Stimulated activated naive B cell treated with anti-CD40 and anti-IgM and Interleukin-4, amounts not matched to agents 10 μg/mL and 1 μg/mL and 100 μg/mL, for 72 hours (primary cell): ENCODE data around the gene SNPH.
A peak's percentile ranks its signal among the peaks of the same experiment; 100 is the strongest.

Experiments
- ATAC-seq, 2 donors: fragments of 150-1000 bp; cut with Tn5 transposase; replicated peaks; 2 replicates each; pipeline ENCODE4 v1.10.0; 2021; ENCODE audit warnings: moderate library complexity in 1 of 2
- DNase-seq: peaks from one replicate; pipeline ENCODE4 v3.0.0; 2021
- H3K27ac Mint-ChIP-seq: one replicate; pipeline ENCODE4 v1.8.0; 2022; ENCODE audit warnings: mild to moderate bottlenecking, mixed read lengths
- H3K27me3 Mint-ChIP-seq, 2 donors: one replicate each; pipeline ENCODE4 v1.8.0; 2022; ENCODE audit warnings: mixed read lengths in 2 of 2
- H3K36me3 Mint-ChIP-seq, 2 donors: one replicate each; pipeline ENCODE4 v1.8.0; 2022; ENCODE audit warnings: mixed read lengths in 2 of 2, mild to moderate bottlenecking in 1 of 2
- H3K4me1 Mint-ChIP-seq, 2 donors: one replicate each; pipeline ENCODE4 v1.8.0; 2022; ENCODE audit warnings: mixed read lengths in 2 of 2, mild to moderate bottlenecking in 1 of 2
- H3K4me3 Mint-ChIP-seq, 2 donors: one replicate each; pipeline ENCODE4 v1.8.0; 2022; ENCODE audit warnings: mild to moderate bottlenecking in 2 of 2, mixed read lengths in 2 of 2, moderate library complexity in 1 of 2
- H3K9me3 Mint-ChIP-seq, 2 donors: one replicate each; pipeline ENCODE4 v1.8.0; 2022; ENCODE audit warnings: mixed read lengths in 2 of 2, mild to moderate bottlenecking in 1 of 2

SNPH gene

GRCh38 chr20:1301031-1301529 is 35.0 kb downstream of the SNPH start:
- H3K36me3 Mint-ChIP-seq = peaks cover 1 to 12% of the 10 kb centered on the region in 2 donors
- H3K27me3 Mint-ChIP-seq = peaks cover 0 to 4% of the 10 kb centered on the region in 2 donors
- H3K4me3 Mint-ChIP-seq = no peak overlapping the region
- ATAC-seq (peak in 1 of 2 donors; percentile 27), DNase-seq (no peak)
- H3K4me1 Mint-ChIP-seq = peaks cover 8 to 15% of the 10 kb centered on the region in 2 donors
- no peaks in the 10 kb centered on the region for H3K9me3 Mint-ChIP-seq
- no peak overlapping the region for H3K27ac Mint-ChIP-seq

- DNase-seq = no peak
- no peak overlapping the region for H3K27ac Mint-ChIP-seq
- H3K4me3 Mint-ChIP-seq = no peak overlapping the region
- H3K9me3 Mint-ChIP-seq = no peaks in the 10 kb centered on the region
- peaks cover 8 to 15% of the 10 kb centered on the region in 2 donors for H3K4me1 Mint-ChIP-seq
- ATAC-seq = peak; percentile 54 to 80
- H3K27me3 Mint-ChIP-seq = peaks cover 0 to 4% of the 10 kb centered on the region in 2 donors
- H3K36me3 Mint-ChIP-seq = peaks cover 1 to 12% of the 10 kb centered on the region in 2 donors
Measured at GRCh38 chr20:1302685-1303541, 36.8 kb downstream of the SNPH start.

GRCh38 chr20:1304710-1305515 is 38.8 kb downstream of the SNPH start:
- Mint-ChIP-seq H3K27ac (no peak overlapping the region), H3K4me1 (peaks cover 8 to 15% of the 10 kb centered on the region in 2 donors), H3K36me3 (peaks cover 1 to 12% of the 10 kb centered on the region in 2 donors)

DNA sequence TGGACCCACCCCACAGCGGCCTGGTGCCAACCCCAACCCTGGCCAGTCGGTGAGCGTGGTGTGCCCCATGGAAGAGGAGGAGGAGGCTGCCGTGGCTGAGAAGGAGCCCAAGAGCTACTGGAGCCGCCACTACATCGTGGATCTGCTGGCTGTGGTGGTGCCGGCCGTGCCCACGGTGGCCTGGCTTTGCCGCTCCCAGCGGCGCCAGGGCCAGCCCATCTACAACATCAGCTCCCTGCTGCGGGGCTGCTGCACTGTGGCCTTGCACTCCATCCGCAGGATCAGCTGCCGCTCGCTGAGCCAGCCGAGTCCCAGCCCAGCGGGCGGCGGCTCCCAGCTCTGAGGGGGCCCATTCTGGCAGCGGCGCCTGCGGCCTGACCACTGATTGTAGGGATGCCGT is 39.6 kb downstream of the SNPH start:
- Mint-ChIP-seq H3K36me3 (peaks cover 1 to 12% of the 10 kb centered on the region in 2 donors), H3K4me1 (peaks cover 8 to 14% of the 10 kb centered on the region in 2 donors)
- no peak for ATAC-seq

More at GRCh38 chr20:1304710-1305515, 38.8 kb downstream of the SNPH start:
- ATAC-seq (no peak), DNase-seq (no peak)
- H3K9me3 Mint-ChIP-seq = no peaks in the 10 kb centered on the region
- no peak overlapping the region for H3K4me3 Mint-ChIP-seq
- H3K27me3 Mint-ChIP-seq = peaks cover 0 to 4% of the 10 kb centered on the region in 2 donors

GRCh38 chr20:1306316-1307135 is 40.4 kb downstream of the SNPH start:
- ATAC-seq = no peak
- no peak for DNase-seq
- Mint-ChIP-seq H3K4me3 (no peak overlapping the region), H3K36me3 (peaks cover 1 to 7% of the 10 kb centered on the region in 2 donors), H3K27me3 (no peaks in the 10 kb centered on the region), H3K4me1 (peaks cover 4 to 7% of the 10 kb centered on the region in 2 donors), H3K27ac (no peak overlapping the region), H3K9me3 (no peaks in the 10 kb centered on the region)

More for the DNA sequence above, 39.6 kb downstream of the SNPH start:
- no peak overlapping the region for H3K27ac Mint-ChIP-seq
- H3K27me3 Mint-ChIP-seq = peaks cover 0 to 4% of the 10 kb centered on the region in 2 donors
- H3K9me3 Mint-ChIP-seq = no peaks in the 10 kb centered on the region
- H3K4me3 Mint-ChIP-seq = no peak overlapping the region
- no peak for DNase-seq

DNA sequence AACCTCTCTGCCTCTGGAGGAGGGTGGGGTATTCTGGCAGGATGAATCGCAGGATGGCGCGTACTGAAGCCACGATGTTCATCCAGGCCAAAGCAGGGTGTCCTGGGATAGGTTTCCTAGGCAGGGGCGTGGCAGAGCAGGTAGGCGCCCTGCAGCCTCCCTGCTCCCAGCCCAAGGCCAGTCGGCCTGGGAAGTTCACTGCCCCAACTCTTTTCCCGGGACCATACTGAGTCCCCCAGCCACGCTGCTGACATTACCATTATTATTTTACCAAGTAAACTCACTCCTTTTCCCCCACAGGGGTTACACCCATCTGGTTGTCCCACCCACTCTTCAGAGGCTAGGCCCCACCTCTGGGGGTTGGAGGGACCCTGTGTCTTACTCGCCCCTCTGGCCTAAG is 41.1 kb downstream of the SNPH start:
- no peak overlapping the region for H3K27ac Mint-ChIP-seq

GRCh38 chr20:1307571-1307971 is 41.5 kb downstream of the SNPH start:
- no peak overlapping the region for H3K4me3 Mint-ChIP-seq

More for the DNA sequence above, 41.1 kb downstream of the SNPH start:
- no peak for DNase-seq
- H3K27me3 Mint-ChIP-seq = no peaks in the 10 kb centered on the region
- H3K36me3 Mint-ChIP-seq = peaks cover 1 to 9% of the 10 kb centered on the region in 2 donors
- H3K4me3 Mint-ChIP-seq = no peak overlapping the region
- peaks cover 4 to 7% of the 10 kb centered on the region in 2 donors for H3K4me1 Mint-ChIP-seq
- H3K9me3 Mint-ChIP-seq = no peaks in the 10 kb centered on the region
- ATAC-seq = no peak

DNA sequence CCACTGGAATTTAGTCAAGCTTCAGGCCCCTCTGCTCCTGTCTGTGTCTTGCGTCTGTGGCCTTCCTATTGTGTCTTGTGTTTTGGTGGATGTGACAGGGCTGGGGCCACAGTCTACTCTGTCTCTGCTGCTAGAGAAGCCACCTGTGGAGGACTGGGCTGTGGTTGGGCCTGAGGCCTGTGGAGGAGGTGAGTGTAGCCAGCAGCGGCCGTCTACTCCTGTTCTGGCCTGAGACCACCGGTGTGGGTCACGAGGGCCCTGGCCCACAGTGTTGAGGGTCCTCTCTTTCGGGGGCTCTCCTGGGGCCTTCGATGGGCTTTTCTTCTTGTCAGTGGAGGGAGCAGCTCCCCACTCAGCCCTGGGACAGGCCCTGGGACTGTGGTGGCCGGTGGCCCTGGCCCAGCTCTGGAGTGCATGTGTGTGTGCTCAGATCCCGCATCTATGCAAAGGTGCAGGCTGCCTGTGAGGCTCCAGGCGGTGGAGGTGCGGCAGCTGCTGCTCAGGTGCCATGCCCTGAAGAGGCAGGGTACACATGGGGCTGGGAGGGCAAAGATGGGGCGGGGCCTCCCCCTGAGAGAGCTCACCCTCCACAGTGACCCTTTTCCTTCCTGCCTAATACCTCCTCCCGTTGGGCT is 42.1 kb downstream of the SNPH start:
- Mint-ChIP-seq H3K27me3 (no peaks in the 10 kb centered on the region), H3K4me1 (peaks cover under 1 to 1% of the 10 kb centered on the region in 2 donors), H3K9me3 (no peaks in the 10 kb centered on the region), H3K36me3 (peaks cover 1 to 12% of the 10 kb centered on the region in 2 donors), H3K27ac (no peak overlapping the region), H3K4me3 (no peak overlapping the region)
- ATAC-seq (no peak), DNase-seq (no peak)

More at GRCh38 chr20:1307571-1307971, 41.5 kb downstream of the SNPH start:
- no peak for ATAC-seq
- no peaks in the 10 kb centered on the region for H3K9me3 Mint-ChIP-seq
- H3K27ac Mint-ChIP-seq = no peak overlapping the region
- no peak for DNase-seq
- peaks cover 1 to 12% of the 10 kb centered on the region in 2 donors for H3K36me3 Mint-ChIP-seq
- H3K27me3 Mint-ChIP-seq = no peaks in the 10 kb centered on the region
- H3K4me1 Mint-ChIP-seq = peaks cover 4 to 7% of the 10 kb centered on the region in 2 donors

DNA sequence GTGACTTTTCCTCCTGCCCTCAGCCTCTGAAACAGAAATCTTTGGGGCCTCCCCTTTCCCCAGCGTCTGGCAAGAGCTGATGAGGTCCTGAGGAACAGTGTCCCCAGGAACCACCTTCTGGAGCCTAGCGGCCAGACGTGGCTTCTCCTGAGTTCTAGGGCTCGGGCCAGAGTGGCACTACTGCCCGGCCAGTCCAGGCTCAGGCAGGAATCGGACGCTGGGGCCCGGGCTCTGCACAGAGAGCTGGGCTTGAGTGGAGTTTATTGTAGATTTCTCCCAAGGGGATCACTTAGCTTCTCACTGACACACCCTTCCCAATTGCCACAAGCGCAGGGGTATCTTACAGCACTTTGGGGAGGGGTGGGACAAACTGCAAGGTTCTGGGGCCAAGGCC is 42.6 kb downstream of the SNPH start:
- DNase-seq = no peak
- Mint-ChIP-seq H3K27me3 (no peaks in the 10 kb centered on the region), H3K9me3 (no peaks in the 10 kb centered on the region), H3K4me3 (no peak overlapping the region), H3K4me1 (peaks cover 2 to 5% of the 10 kb centered on the region in 2 donors), H3K36me3 (peaks cover 1 to 12% of the 10 kb centered on the region in 2 donors), H3K27ac (no peak overlapping the region)
- no peak for ATAC-seq

- ATAC-seq (no peak), DNase-seq (no peak)
- Mint-ChIP-seq H3K27me3 (no peaks in the 10 kb centered on the region), H3K4me1 (peaks cover 2 to 6% of the 10 kb centered on the region in 2 donors), H3K9me3 (no peaks in the 10 kb centered on the region), H3K36me3 (peaks cover 1 to 12% of the 10 kb centered on the region in 2 donors), H3K4me3 (no peak overlapping the region), H3K27ac (no peak overlapping the region)
Measured at GRCh38 chr20:1309439-1309847, 43.3 kb downstream of the SNPH start.

DNA sequence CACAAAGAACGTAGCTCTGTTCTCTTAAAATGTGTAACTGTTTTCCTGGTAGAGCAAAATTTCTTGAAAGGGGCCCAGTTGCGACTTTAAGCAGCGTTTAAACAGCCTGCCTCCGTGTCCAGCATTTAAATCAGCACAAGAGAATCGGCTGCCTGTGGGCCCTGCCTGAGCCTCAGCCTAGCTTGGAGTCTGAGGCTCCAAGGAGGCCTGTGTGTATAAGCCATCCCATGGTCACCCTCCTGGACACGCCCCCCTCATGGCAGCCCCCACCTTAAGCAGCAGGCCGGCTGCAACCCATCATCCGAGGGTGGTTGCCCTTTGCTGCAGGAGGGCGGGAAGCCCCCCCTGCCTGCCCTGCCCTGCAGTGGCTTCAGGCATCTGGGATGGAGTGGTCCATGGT is 44.0 kb downstream of the SNPH start:
- H3K36me3 Mint-ChIP-seq = peaks cover 1 to 10% of the 10 kb centered on the region in 2 donors
- H3K4me3 Mint-ChIP-seq = no peak overlapping the region
- H3K27ac Mint-ChIP-seq = no peak overlapping the region

GRCh38 chr20:1310506-1311190 is 44.6 kb downstream of the SNPH start:
- ATAC-seq = no peak
- Mint-ChIP-seq H3K4me1 (peaks cover 2 to 6% of the 10 kb centered on the region in 2 donors), H3K27me3 (no peaks in the 10 kb centered on the region), H3K27ac (no peak overlapping the region), H3K36me3 (peaks cover 0 to 5% of the 10 kb centered on the region in 2 donors), H3K9me3 (no peaks in the 10 kb centered on the region), H3K4me3 (no peak overlapping the region)
- no peak for DNase-seq

More for the DNA sequence above, 44.0 kb downstream of the SNPH start:
- no peaks in the 10 kb centered on the region for H3K27me3 Mint-ChIP-seq
- H3K9me3 Mint-ChIP-seq = no peaks in the 10 kb centered on the region
- no peak for DNase-seq
- no peak for ATAC-seq
- peaks cover 2 to 6% of the 10 kb centered on the region in 2 donors for H3K4me1 Mint-ChIP-seq

- Mint-ChIP-seq H3K4me3 (no peak overlapping the region), H3K4me1 (peaks cover 2 to 6% of the 10 kb centered on the region in 2 donors), H3K27ac (no peak overlapping the region)
Measured at GRCh38 chr20:1312308-1312707, 46.2 kb downstream of the SNPH start.

More at GRCh38 chr20:1312308-1312707, 46.2 kb downstream of the SNPH start:
- H3K9me3 Mint-ChIP-seq = no peaks in the 10 kb centered on the region
- DNase-seq (no peak), ATAC-seq (no peak)
- no peaks in the 10 kb centered on the region for H3K27me3 Mint-ChIP-seq
- H3K36me3 Mint-ChIP-seq = peaks cover 0 to 5% of the 10 kb centered on the region in 2 donors
